ENCODE results near the gene ISOC1.

The ISOC1 gene

DNA sequence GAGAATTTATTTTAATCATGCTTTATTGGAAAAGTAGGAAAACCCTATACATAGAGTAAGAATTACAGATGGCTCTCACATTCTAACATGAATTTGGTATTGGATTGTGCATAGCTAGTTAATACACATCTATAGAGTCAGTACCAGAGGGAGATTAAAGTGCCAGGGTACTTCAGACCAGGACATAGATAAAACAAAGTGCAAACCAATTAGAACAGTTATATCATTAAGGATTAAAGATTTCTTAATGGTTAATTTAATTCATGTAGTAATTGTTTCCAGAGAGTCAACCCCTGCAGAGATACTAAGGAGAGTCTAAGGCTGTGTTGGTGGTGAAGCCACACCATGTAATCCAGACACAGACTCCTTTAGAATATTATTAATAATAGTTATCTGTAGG, 8.8 kb downstream of the ISOC1 start:
- H3K4me3 ChIP-seq (ENCODE audit: low read depth, low read length) = no peak overlapping the region
- TF ChIP-seq, protein P1, sequence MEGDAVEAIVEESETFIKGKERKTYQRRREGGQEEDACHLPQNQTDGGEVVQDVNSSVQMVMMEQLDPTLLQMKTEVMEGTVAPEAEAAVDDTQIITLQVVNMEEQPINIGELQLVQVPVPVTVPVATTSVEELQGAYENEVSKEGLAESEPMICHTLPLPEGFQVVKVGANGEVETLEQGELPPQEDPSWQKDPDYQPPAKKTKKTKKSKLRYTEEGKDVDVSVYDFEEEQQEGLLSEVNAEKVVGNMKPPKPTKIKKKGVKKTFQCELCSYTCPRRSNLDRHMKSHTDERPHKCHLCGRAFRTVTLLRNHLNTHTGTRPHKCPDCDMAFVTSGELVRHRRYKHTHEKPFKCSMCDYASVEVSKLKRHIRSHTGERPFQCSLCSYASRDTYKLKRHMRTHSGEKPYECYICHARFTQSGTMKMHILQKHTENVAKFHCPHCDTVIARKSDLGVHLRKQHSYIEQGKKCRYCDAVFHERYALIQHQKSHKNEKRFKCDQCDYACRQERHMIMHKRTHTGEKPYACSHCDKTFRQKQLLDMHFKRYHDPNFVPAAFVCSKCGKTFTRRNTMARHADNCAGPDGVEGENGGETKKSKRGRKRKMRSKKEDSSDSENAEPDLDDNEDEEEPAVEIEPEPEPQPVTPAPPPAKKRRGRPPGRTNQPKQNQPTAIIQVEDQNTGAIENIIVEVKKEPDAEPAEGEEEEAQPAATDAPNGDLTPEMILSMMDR (IDR thresholded peaks at IDR 0.05; ENCODE audit: low read depth, low read length) = no peak

DNA sequence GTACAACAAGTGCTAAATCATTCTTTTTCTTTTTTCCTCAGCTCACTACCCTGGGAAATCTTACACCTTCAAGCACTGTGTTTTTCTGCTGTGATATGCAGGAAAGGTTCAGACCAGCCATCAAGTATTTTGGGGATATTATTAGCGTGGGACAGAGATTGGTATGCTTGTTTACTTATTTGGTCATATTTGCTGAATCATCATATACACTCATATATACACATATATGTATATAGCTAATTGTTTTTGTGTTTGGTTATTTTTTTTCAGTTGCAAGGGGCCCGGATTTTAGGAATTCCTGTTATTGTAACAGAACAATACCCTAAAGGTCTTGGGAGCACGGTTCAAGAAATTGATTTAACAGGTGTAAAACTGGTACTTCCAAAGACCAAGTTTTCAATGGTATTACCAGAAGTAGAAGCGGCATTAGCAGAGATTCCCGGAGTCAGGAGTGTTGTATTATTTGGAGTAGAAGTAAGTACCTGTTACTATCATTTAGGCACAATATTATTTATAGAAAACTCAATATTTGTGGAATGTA, 10.4 kb downstream of the ISOC1 start:
- TF ChIP-seq, protein P1 (IDR thresholded peaks at IDR 0.05; ENCODE audit: low read depth, low read length) = no peak
- no peak overlapping the region for H3K4me3 ChIP-seq (ENCODE audit: low read depth, low read length)

DNA sequence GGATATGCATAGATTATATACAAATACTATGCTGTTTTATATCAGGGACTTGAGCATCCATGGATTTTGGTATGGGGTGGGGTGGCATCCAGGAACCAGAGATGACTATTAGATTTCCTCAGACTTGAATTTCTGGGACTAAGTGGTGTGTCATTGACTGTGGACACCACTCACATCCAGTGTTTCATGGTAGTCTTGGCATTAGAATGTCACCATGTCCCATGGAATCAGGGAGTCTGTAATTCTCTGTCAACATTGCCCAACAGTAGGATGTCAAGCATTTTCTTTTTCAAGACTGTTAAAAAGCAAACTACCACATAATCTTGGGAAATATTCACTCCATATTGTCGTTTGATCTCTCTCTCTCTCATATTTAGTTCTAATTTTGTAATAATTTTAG, 13.1 kb downstream of the ISOC1 start:
- TF ChIP-seq, protein P1 (IDR thresholded peaks at IDR 0.05; ENCODE audit: low read depth, low read length) = no peak
- H3K4me3 ChIP-seq (ENCODE audit: low read depth, low read length) = no peak overlapping the region

DNA sequence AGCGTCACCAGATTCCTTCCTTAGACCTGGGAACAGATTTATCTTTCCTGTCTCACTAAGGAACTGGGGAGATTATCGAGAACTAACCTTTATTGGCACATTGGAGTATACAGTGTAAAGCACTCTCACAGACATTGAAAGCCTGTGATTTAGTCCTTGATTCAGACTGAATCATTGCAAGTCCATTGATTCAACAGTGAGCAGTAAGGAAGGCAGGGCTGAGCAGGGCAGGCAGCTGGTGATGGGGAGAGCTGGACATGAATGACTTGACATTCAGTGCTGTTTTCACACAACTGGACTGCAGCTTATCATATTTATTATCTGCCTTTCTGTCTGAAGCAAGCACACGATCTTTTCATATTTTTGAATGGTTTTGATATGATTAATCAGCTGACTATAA, 16.2 kb downstream of the ISOC1 start:
- TF ChIP-seq, protein P1 (IDR thresholded peaks at IDR 0.05; ENCODE audit: low read depth, low read length) = no peak

DNA sequence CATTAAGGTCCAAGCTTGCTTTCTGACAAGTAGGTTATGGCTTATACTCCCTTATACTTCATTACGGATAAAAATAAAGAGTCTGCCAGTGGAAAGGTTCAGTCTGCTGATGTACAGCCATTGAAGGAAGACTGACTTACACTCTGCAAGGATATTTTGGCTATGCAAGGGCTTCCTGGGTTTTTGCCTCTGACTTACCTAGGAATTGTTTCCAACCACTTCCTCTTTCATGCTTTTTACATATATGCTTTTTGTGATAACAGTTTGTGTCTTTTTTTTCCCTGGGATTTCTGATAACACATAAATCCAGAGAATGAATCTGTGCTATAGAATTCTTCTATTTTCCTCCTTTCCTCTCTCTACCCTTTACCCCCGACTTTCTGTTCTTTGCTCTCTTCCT, 16.8 kb downstream of the ISOC1 start:
- H3K4me3 ChIP-seq (ENCODE audit: low read depth, low read length) = no peak overlapping the region
- TF ChIP-seq, protein P1 (IDR thresholded peaks at IDR 0.05; ENCODE audit: low read depth, low read length) = no peak

More for the DNA sequence above, 16.2 kb downstream of the ISOC1 start:
- H3K4me3 ChIP-seq (ENCODE audit: low read depth, low read length) = no peak overlapping the region

DNA sequence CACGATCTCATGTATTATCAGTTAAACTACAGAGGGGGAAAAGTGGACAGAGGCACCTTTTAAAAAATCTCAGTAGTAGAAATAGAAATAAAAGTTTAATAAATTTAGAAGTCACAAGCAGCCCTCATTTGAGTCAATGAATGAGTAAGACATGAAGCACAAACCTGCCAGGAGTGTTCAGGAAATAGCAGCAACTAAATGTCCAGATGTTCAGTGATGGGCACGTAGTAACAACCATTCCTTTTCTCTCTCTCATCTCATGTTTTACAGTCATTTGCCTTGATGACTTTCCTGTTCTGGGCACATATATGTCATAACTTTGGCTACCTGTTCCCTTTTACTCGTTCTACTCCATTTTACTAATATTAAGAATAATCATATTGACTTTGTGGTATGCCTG, 17.7 kb downstream of the ISOC1 start:
- TF ChIP-seq, protein P1 (IDR thresholded peaks at IDR 0.05; ENCODE audit: low read depth, low read length) = no peak
- no peak overlapping the region for H3K4me3 ChIP-seq (ENCODE audit: low read depth, low read length)

DNA sequence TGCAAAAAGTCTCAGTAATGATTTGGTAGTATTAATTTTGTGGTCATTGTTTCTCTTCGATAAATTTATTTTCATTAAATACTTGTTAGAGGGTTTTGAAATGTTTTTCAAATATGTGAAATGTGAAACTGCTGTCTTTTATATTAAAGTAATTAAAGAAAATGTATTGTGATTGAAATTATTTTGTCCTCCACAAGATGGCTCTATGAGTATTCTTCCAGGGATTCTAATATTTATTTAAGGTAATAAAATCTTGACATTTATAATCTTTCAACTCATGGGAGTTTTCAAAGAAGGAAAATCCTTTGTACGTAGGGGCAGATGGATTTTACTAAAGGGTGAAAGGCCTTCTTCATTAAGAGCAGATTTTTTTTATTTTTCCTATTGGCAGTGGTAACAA, 19.3 kb downstream of the ISOC1 start:
- no peak overlapping the region for H3K4me3 ChIP-seq (ENCODE audit: low read depth, low read length)
- TF ChIP-seq, protein P1 (IDR thresholded peaks at IDR 0.05; ENCODE audit: low read depth, low read length) = no peak

All from WI38 (cell line).